ENCODE results near the gene DNM2. TPM values are rescaled to one million over a fixed set of nuclear protein-coding genes. Genes with fewer than 3 reads are reported as not detected.

Gene DNM2
- total and polyA plus RNA-seq, 12 donors = 78.9 to 206 (median 131) TPM

DNA sequence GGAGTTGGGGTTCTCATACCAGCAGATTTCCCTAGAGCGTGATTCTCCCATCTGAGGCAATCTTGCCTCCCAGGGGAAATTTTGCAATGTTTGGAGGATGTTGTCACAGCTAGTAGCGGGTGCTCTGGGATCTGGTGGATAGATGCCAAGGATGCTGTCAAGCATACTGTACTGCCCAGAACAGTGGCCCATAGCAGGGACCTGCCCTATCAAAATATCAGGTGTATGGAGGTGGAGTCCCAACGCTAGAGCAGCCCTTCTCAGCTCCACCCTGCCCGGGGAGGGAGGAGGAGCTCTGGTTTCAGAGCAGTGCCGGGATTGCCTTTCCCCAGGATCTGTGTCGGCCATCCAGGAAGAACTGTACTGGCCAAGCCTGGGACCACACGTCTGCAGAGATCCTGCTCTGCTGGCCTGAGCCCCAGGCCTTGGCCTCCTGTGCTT, 27.5 kb upstream of the DNM2 start:
- Histone ChIP-seq H3K4me1 (peaks cover 9 to 33% (median 24%) of the 10 kb centered on the region in 9 donors), H3K4me3 (no peak overlapping the region), H3K27me3 (no peaks in the 10 kb centered on the region), H3K27ac (no peak overlapping the region), H3K36me3 (peaks cover 0 to 79% (median 30%) of the 10 kb centered on the region in 9 donors), H3K9me3 (no peaks in the 10 kb centered on the region)
- DNase-seq = no peak
- TF ChIP-seq, protein P1, sequence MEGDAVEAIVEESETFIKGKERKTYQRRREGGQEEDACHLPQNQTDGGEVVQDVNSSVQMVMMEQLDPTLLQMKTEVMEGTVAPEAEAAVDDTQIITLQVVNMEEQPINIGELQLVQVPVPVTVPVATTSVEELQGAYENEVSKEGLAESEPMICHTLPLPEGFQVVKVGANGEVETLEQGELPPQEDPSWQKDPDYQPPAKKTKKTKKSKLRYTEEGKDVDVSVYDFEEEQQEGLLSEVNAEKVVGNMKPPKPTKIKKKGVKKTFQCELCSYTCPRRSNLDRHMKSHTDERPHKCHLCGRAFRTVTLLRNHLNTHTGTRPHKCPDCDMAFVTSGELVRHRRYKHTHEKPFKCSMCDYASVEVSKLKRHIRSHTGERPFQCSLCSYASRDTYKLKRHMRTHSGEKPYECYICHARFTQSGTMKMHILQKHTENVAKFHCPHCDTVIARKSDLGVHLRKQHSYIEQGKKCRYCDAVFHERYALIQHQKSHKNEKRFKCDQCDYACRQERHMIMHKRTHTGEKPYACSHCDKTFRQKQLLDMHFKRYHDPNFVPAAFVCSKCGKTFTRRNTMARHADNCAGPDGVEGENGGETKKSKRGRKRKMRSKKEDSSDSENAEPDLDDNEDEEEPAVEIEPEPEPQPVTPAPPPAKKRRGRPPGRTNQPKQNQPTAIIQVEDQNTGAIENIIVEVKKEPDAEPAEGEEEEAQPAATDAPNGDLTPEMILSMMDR (IDR thresholded peaks at IDR 0.05) = no peak
- intact Hi-C loops (cut with DNase I) = loop anchor here in 2 of 10 donors (5.0 to 10.0 kb wide), 2 partner anchors 33 to 206 kb away; no protein-coding TSS in a partner anchor
- 43 to 59% methylated on average over 7 of the region's 7 CpGs for WGBS, 2 donors
- no peak for ATAC-seq

DNA sequence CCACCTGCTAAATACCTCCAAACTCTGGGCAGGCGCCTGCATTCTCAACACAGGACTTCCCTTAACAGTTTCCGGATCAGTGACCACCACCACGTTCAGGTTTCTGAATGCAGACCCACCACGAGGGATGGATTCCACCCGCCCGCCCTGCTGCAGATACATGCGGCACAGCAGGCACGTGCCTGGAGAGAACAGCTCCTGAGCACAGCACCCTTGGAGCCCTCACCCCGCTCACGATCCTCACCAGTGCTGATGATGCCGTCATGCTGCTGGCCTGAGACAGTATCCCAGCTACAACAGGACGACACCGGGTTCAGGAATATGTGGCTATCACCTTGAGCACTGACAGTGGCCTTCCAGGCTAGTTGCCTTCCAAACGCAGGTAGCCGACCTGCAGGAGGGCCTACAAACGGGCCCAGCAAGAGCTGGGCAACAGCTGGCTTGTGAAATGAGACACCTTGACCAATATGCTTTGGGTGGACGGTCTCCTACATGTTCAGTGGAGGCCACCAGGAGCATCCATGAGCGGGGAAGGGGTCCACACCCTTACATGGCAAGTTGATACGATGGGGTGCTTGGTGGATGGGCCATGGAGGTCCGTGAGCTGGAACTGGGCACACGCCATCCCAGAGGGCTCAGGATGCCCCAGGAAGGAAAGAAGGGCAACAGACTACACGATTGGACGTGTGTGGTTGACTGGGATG, 26.5 kb upstream of the DNM2 start:
- no peak overlapping the region for H3K27ac ChIP-seq
- TF ChIP-seq, protein P1 (IDR thresholded peaks at IDR 0.05) = no peak
- no peak overlapping the region for H3K4me3 ChIP-seq
- DNase-seq = no peak
- H3K4me1 ChIP-seq = peaks cover 4 to 34% (median 22%) of the 10 kb centered on the region in 9 donors
- H3K36me3 ChIP-seq = peaks cover 0 to 69% (median 27%) of the 10 kb centered on the region in 9 donors
- 87% methylated on average over 23 of the region's 23 CpGs for WGBS, 2 donors
- no peak for ATAC-seq
- no peaks in the 10 kb centered on the region for H3K27me3 ChIP-seq
- intact Hi-C loops (cut with DNase I) = loop anchor here in 2 of 10 donors (5.0 to 10.0 kb wide), 2 partner anchors 34 to 207 kb away; no protein-coding TSS in a partner anchor
- H3K9me3 ChIP-seq = no peaks in the 10 kb centered on the region

DNA sequence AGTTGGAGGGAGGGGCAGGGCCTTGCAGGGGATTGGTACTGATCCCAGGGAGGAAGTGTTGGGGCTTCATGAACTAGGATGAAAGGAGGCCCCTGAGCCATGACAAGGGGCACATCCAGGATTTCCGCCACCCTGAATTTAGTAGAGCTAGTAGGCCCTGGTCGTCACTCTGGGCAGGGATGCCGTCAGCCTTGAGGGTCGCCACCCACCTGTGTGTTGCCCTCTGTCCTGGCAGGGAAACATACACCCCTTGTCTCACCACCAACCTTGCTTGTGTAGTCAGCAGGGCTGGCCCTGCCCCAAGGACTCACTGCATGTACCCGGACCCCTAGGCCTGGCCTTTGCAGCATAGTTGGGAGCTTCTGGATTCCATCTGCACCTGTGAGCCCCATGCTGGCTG, 26.0 kb upstream of the DNM2 start:
- 87 to 89% methylated on average over 5 of the region's 5 CpGs for WGBS, 2 donors
- intact Hi-C loops (cut with DNase I) = loop anchor here in 2 of 10 donors (5.0 to 10.0 kb wide), 2 partner anchors 35 to 207 kb away; no protein-coding TSS in a partner anchor
- Histone ChIP-seq H3K9me3 (no peaks in the 10 kb centered on the region), H3K36me3 (peaks cover 0 to 64% (median 27%) of the 10 kb centered on the region in 9 donors), H3K4me3 (no peak overlapping the region), H3K4me1 (peaks cover 2 to 29% (median 17%) of the 10 kb centered on the region in 9 donors), H3K27ac (no peak overlapping the region), H3K27me3 (no peaks in the 10 kb centered on the region)
- no peak for DNase-seq
- TF ChIP-seq, protein P1 (IDR thresholded peaks at IDR 0.05) = no peak
- no peak for ATAC-seq

DNA sequence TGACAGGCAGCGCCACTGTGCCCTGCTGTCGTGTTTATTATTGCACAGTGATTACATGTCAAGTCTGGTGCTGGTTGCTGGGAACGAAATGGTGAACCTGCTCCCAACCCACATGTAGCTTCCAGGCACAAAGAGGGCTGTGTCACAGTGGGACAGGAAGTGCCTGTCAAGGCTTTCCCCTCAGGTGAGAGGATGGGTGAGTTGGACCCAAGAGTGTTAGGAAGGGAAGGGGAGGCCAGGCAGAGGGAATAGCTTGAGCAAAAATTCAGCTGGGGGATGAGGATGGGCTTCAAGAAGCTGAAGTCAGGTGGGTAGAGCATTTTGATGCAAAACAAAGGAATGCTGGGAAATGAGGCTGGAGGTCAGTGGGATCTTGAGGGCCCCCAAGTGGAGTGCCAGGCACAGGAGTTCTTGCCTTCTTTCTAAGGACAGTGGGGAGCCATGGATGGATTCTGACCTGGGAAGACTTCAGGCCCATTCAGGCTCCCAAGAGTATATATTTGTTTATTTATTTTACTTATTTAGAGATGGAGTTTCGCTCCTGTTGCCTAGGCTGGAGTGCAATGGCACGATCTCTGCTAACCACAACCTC, 25.1 kb upstream of the DNM2 start:
- ATAC-seq (no peak), DNase-seq (no peak)
- Histone ChIP-seq H3K4me3 (no peak overlapping the region), H3K9me3 (no peaks in the 10 kb centered on the region), H3K27me3 (no peaks in the 10 kb centered on the region), H3K4me1 (peaks cover 0 to 21% (median 14%) of the 10 kb centered on the region in 9 donors), H3K36me3 (peaks cover 0 to 55% (median 23%) of the 10 kb centered on the region in 9 donors), H3K27ac (no peak overlapping the region)
- intact Hi-C loops (cut with DNase I) = loop anchor here in 2 of 10 donors (5.0 to 10.0 kb wide), 2 partner anchors 35 to 208 kb away; no protein-coding TSS in a partner anchor
- TF ChIP-seq, protein P1 (IDR thresholded peaks at IDR 0.05) = no peak
- WGBS, 2 donors = 86 to 88% methylated on average over 5 of the region's 5 CpGs

Measured in heart right ventricle (tissue), 16 donors.